ENCODE measurements around the gene DAP. TPM values are rescaled to one million over a fixed set of nuclear protein-coding genes. Genes with fewer than 3 reads are reported as not detected.

DAP gene
- polyA plus RNA-seq, 1 donor (not counting 4 experiments of a cell fraction or from before 2014, with no cell fraction given), result 30.4 TPM

GRCh38 chr5:10671041-10672008 is 89.7 kb downstream of the DAP start:
- H3K27ac ChIP-seq (ENCODE audit: control insufficient read depth, insufficient read depth, low read length), result no peak overlapping the region
- no peak overlapping the region for H3K4me2 ChIP-seq (ENCODE audit: control insufficient read depth, extremely low read depth, insufficient read depth, low read depth, low read length)
- no peaks in the 10 kb centered on the region for H3K36me3 ChIP-seq (ENCODE audit: control insufficient read depth in 2 of 2, extremely low read depth in 1 of 2, insufficient read depth in 2 of 2, low read length in 2 of 2)
- no peaks in the 10 kb centered on the region for H3K9me1 ChIP-seq (ENCODE audit: control insufficient read depth, extremely low read depth, insufficient read depth, low read length)
- TF ChIP-seq CTCF (optimal IDR thresholded peaks at IDR 0.05 in 1 of 3, IDR thresholded peaks at IDR 0.05 in 1 of 3, conservative IDR thresholded peaks at IDR 0.05 in 1 of 3; ENCODE audit: extremely low read depth in 1 of 3, insufficient read depth in 2 of 3, low read length in 3 of 3), result no peak
- no peak for TF ChIP-seq EZH2 (IDR thresholded peaks at IDR 0.05; ENCODE audit: low read length)
- H3K79me2 ChIP-seq (ENCODE audit: control insufficient read depth, insufficient read depth, low read length), result no peaks in the 10 kb centered on the region
- H3K4me3 ChIP-seq (ENCODE audit: control insufficient read depth in 2 of 3, extremely low read depth in 1 of 3, insufficient read depth in 2 of 3, low read depth in 1 of 3, low read length in 3 of 3), result no peak overlapping the region
- H3K4me1 ChIP-seq (ENCODE audit: control insufficient read depth, extremely low read depth, insufficient read depth, low read length), result no peaks in the 10 kb centered on the region
- no peaks in the 10 kb centered on the region for H4K20me1 ChIP-seq (ENCODE audit: control insufficient read depth, extremely low read depth, insufficient read depth, low read length)
- no peak overlapping the region for H3K9ac ChIP-seq (ENCODE audit: control insufficient read depth, extremely low read depth, insufficient read depth, low read length)
- DNase-seq (ENCODE audit: low read depth, low spot score), result no peak
- dilution Hi-C loops (cut with MboI; ENCODE audit: extremely low pct_ligation_motif_present, low sequenced_read_pairs), result no loop called here
- H2AFZ ChIP-seq (ENCODE audit: control insufficient read depth, low read length), result no peak overlapping the region
- no peak for FAIRE-seq
- H3K27me3 ChIP-seq (ENCODE audit: control insufficient read depth, extremely low read depth, insufficient read depth, low read length), result no peaks in the 10 kb centered on the region
- H3K9me3 ChIP-seq (ENCODE audit: control insufficient read depth, low read depth, low read length), result no peaks in the 10 kb centered on the region

GRCh38 chr5:10669983-10670382 is 91.1 kb downstream of the DAP start:
- FAIRE-seq (no peak), DNase-seq (ENCODE audit: low read depth, low spot score) (no peak)
- no peak overlapping the region for H3K9ac ChIP-seq (ENCODE audit: control insufficient read depth, extremely low read depth, insufficient read depth, low read length)
- no peaks in the 10 kb centered on the region for H3K79me2 ChIP-seq (ENCODE audit: control insufficient read depth, insufficient read depth, low read length)
- dilution Hi-C loops (cut with MboI; ENCODE audit: extremely low pct_ligation_motif_present, low sequenced_read_pairs), result no loop called here
- H3K4me2 ChIP-seq (ENCODE audit: control insufficient read depth, extremely low read depth, insufficient read depth, low read depth, low read length), result no peak overlapping the region
- H3K4me3 ChIP-seq (ENCODE audit: control insufficient read depth in 2 of 3, extremely low read depth in 1 of 3, insufficient read depth in 2 of 3, low read depth in 1 of 3, low read length in 3 of 3), result no peak overlapping the region
- no peaks in the 10 kb centered on the region for H3K36me3 ChIP-seq (ENCODE audit: control insufficient read depth in 2 of 2, extremely low read depth in 1 of 2, insufficient read depth in 2 of 2, low read length in 2 of 2)
- no peak overlapping the region for H3K27ac ChIP-seq (ENCODE audit: control insufficient read depth, insufficient read depth, low read length)
- no peaks in the 10 kb centered on the region for H3K4me1 ChIP-seq (ENCODE audit: control insufficient read depth, extremely low read depth, insufficient read depth, low read length)
- no peaks in the 10 kb centered on the region for H3K9me3 ChIP-seq (ENCODE audit: control insufficient read depth, low read depth, low read length)
- no peak for TF ChIP-seq EZH2 (IDR thresholded peaks at IDR 0.05; ENCODE audit: low read length)
- TF ChIP-seq CTCF (optimal IDR thresholded peaks at IDR 0.05 in 1 of 3, IDR thresholded peaks at IDR 0.05 in 1 of 3, conservative IDR thresholded peaks at IDR 0.05 in 1 of 3; ENCODE audit: extremely low read depth in 1 of 3, insufficient read depth in 2 of 3, low read length in 3 of 3), result no peak
- H3K9me1 ChIP-seq (ENCODE audit: control insufficient read depth, extremely low read depth, insufficient read depth, low read length), result no peaks in the 10 kb centered on the region
- no peaks in the 10 kb centered on the region for H4K20me1 ChIP-seq (ENCODE audit: control insufficient read depth, extremely low read depth, insufficient read depth, low read length)
- H3K27me3 ChIP-seq (ENCODE audit: control insufficient read depth, extremely low read depth, insufficient read depth, low read length), result no peaks in the 10 kb centered on the region
- no peak overlapping the region for H2AFZ ChIP-seq (ENCODE audit: control insufficient read depth, low read length)

Data from keratinocyte (primary cell).